ENCODE measurements around the gene P2RX7.

Gene P2RX7

DNA sequence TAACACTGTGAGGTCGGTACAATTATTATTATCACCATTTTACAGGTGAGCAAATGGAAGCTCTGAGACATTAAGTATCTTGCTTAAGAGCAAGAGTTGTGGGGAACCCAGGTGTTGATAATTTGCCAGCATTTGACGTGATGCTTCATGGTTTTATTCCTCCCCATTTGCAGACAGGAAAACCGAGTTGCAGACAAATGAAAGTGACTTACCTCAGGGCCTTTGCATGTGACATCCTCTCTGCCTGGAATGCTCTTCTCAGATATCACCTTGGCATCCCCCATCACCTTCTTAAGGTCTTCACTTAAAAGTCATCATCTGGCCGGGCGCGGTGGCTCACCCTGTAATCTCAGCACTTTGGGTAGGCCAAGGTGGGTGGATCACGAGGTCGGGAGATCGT, 21.0 kb upstream of the P2RX7 start:
- DNase-seq: no peak

DNA sequence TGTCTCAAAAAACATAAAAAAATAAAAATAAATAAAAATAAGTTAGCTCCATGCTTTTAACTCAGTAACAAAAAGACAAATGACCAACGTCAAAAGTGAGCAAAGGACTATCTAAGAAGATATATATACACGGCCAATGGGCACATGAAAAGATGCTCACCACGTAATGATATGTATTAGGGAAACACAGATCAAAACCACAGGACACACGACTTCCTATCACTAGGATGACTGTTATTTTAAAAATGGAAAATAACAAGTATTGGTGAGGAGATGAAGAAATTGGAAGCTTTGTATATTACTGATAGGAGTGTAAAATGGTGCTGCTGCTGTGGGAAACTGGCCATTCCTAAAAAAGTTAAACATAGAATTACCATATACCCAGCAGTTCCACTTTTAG, 20.2 kb upstream of the P2RX7 start:
- DNase-seq: no peak

DNA sequence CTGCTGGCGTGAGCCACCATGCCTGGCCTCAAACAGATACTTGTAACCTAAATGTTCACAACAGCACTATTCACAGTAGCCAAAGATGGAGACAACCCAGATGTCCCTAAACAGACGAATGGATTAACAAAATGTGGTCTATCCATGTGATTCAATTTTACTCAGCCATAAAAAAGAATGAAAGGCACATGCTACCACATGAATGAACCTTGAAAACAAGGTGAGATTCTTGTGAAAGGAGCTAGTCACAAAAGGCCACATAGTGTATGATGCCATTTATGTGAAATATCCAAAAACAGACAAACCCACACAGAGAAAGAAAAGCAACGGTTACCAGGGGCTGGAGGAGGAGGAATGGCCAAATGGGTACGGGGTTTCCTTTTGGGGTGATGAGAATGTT, 19.6 kb upstream of the P2RX7 start:
- no peak for DNase-seq

DNA sequence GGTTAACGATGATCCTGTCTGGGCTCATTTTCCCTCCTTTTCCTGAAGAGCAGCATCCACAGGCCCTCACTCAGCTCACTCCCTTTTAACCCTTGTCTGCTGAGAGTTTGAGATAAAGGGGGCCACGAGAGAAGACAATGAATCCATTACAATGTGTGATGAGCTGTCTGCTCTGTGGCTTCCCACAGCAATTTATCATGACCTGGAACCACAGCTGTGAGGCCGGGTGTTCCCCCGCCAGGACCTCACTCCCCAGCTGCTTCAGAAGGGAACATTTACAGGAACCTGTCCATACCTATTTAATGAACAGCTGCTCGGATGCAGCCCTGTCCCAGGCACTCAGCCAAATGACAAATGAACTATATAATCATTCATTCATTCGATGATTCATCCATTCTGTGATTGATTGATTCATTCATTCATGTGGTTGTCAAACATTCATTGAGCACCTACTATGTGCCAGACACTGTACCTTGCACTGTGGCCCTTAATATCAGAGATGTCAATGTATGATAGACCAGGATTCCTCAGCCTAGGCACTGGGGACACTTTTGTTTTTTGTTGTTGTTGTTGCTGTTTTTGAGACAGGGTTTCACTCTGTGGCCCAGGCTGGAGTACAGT, 18.5 kb upstream of the P2RX7 start:
- DNase-seq: no peak

DNA sequence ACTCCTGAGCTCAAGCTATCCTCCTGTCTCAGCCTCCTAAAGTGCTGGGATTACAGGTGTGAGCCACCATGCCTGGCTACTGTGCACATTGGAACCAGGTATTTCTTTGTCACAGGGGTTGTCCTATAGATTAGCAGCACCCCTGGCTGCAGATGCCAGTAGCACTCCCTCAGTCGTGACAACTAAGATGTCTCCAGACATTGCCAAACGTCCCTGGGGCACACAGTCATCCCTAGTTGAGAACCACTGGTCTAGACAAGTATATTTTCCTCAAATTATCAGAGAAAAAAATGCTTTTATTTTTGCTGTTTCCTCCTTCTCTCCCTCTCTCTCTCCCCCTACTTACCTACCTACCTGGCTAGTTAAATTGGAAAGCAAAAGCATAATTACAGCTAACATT, 17.9 kb upstream of the P2RX7 start:
- DNase-seq: no peak

DNA sequence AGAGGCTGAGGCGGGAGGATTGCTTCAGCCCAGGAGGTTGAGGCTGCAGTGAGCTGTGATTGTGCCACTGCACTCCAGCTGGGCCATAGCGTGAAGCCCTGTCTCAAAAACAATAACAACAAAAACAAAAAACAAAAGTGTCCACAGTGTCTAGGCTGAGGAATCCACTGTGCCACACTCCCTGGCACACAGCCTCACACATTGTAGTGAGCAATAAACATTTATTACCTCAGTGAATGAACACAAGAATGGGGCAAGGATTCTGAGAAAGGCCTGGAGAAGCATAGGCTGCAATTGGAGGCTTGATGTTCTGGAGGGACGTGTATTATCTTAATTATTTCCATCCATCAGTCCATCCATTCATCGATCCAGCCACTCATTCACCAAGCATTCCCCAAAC, 17.1 kb upstream of the P2RX7 start:
- no peak for DNase-seq

DNA sequence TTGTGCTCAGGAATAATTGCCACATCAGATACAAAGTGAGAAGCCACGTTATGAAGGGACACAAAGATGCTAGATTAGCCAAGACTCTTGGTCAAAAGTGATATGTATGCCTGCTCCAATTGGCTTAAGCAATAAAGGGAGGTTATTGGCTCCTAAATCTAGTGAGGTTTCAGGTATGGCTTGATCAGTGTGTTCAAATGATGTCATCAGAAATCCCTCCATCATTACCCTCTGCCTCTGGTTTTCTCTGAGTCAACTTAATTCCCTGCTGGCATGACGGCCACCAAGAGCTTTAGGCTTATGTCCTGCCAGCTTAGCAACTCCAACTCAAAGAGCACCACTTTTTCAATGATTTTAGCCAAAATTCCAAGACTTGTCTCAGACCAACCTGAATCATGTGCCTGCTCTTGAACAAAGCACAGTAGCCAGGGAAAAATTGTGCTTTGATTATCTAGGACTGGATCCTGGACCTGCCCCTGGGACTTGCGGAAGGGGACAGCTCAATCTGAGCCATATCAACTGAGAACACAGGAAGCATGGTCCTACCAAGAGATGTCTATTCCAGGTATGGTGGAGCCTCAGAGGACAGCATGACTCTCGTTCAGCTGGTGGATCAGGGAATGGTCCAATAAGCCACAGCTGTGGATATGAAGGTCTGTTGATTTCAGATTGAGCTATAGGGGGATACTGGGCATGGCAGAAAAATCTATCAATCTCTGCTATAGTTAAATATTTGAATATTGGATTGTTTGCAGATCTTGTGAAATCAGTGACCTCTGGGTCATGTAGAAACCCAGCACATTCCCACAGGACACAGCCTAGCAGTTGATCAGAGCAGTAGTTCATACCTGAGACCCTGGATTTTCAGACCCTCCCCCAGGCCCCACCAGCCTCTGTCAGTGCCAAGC, 16.1 kb upstream of the P2RX7 start:
- no peak for DNase-seq

DNA sequence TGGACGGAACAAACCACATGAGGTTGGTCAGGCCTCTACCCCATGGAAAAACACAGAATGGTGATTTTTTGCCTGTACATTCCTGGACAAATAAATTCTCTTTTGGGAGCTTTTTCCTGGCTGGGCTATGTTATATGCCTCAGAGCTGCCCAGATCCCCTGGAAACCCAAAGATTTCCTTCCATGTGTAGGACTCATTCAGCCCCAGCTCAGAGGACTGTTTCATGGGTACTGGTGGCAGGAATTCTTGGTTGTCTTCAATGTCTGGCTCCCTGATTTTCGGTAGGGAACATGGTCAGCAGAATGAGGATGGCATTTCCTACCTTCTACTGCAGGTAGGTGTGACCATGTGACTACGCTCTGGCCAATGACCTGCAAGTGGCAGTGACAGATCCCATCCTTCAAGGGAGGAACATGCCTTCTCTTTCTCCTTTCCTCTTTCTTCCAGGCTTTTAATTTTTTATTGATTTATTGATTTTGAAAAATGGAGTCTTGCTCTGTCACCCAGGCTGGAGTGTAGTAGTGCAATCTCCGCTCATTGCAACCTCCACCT, 15.4 kb upstream of the P2RX7 start:
- no peak for DNase-seq

DNA sequence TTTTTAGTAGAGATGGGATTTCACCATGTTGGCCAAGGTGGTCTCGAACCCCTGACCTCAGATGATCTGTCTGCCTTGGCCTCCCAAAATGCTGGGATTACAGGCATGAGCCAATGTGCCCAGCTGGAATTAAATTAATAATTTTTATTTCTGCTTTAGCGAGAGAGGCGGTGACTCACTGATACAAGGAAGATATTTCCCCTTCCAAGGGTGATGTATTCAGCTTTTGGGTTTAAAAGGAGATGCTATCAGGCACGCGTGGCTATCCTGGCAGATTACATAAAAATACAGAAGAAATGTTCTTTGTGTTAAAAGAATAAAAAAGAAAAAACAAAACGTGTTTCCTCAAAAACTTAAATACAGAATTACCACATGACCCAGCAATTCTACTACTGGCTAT, 12.4 kb upstream of the P2RX7 start:
- no peak for DNase-seq

DNA sequence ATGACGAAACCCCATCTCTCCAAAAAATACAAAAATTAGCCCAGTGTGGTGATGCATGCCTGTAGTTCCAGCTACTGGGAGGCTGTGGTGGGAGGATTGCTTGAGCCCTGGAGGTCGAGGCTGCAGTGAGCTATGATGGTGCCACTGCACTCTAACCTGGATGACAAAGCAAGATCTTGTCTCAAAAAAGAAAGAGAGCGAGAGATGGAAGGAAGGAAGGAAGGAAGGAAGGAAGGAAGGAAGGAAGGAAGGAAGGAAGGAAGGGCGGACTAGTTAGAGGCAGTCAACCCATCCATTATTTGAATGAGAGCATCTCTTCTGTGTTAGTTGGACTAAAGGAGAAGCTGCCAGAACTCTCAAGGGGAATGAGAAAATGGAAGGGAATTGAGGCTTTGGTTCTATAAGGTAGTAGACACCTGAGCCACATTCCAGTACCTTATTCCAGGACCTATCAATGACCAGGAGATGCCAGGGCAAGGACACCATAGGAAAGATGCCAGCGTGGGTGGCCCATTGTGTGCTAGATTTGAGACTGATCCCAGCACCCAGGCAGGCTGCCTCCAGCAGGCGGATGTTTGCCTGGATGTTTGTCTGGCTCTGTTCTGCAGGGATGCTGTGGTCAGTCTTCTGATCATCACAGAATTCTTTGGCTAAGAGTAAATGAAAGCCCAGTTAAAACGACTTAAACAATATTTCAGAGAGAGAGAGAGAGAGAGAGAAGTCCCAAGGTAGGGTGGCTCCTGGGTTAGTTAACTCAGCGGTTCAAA, 11.5 kb upstream of the P2RX7 start:
- no peak for DNase-seq

DNA sequence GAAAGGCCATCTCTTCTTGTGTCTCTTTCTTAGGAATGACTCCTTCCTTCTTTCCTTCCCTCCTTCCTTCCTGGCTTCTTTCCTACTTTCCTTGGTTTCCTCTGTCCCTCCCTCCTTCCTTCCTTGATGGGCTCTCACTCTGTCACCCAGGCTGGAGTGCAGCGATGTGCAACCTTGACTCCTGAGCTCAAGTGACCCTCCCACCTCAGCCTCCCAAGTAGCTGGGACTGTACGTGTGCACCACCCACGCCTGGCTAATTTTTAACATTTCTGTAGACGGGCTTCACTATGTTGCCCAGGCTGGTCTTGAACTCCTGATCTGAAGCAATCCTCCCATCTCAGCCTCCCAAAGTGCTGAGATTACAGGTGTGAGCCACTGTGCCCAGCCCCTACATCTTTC, 10.9 kb upstream of the P2RX7 start:
- DNase-seq: no peak

DNA sequence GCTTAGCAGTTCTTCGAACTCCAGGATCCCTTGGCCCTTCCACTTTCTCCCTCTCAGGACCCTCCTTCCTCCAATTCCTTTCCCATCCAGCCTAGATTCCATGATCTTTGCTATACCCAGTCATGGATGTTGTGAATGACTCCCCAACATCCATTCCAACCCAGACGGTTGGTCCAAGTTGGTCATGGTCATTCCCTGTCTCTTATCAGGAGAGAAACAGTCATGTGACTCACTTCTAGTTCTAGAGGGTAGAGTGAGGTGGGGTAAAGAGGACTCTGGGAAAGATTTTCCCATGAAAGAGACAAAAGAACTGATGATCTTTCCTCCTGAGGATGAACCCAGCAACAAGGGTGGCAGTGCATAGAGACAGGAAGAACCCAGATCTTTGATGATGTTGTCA, 9.2 kb upstream of the P2RX7 start:
- DNase-seq: no peak

DNA sequence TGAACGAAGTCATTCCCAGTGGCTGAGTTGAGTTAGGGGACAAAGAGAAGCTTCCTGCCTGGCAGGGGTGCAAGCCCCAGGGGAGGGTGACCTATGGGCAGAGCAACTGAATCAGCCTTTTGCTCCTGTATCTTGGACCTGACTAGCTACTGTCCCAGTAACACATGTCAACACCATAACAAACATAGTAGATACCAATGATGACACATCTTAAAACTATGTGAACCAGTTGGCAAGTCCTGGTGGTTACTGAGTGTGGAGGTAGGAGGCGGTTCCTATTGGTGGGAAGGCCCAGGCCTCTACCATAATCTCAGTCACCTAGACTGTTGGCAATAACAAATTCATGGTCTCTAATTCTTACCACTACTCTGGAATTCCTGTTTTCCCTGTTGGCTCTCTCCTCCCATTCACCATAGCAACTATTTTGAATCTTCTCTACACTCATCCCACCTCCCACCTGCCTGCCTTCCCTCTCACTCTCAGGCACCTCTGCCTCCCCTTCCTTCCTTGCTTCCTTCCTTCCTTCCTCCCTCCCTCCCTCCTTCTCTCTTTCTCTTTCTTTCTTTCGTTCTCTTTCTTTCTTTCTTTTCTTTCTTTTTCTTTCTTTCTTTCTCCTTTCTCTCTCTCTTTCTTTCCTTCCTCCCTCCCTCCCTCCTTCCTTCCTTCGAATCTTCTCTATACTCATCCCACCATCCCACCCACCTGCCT, 8.1 kb upstream of the P2RX7 start:
- no peak for DNase-seq

DNA sequence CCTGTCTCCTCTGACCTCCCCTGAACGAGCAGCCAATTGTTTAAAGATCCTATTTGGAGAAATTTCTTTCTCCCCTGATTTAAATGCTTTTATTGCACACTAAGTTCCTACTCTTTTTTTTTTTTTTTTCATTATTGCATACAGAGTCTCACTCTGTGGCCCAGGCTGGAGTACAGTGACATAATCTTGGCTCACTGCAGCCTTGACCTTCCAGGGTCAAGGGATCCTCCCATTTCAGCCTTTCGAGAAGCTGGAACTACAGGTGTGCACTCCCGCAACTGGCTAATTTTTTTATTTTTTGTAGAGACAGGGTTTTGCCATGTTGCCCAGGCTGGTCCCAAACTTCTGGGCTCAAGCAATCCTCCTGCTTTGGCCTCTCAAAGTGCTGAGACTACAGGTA, 5.2 kb upstream of the P2RX7 start:
- DNase-seq: no peak

DNA sequence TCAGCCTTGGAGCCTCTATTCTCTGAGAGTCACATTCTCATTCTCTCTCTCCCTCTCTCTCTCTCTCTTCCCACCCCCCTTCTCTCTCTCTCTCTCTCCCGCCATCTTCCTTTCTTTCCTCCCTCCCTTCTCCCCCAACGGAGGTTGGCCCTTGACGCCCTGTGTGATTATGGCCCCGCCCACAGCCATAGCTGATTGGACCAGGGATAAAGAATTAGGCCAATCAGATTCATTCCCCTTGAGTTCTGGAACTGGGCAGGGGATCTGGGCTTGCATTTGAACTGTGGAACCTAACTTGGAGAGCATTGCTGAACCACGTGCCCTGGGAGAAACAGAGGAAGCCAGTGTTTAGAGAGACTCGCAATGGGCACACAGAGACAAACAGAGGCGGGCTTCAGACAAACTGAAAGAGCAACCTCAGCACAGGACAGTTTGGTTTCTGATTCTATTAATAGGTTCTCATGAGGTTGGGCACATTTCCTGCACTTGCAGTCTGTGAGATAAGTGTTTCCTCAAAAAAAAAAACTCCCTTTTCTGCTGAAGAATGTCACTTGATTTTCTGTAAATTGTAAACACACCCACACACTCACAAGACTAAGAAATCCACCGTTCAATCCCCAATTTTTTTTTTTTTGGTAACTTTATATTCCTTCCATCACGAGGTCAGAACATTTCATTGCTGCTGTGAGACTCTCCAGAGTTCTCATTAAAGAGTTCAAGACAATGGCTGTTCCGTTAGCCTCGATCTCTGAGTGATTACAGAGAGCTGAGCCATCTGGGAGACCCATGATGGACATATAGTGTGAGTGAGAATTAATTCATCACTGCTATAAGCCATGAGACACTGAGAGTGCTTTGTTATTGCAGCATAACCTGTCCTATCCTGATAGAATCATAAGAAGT, 3.5 kb upstream of the P2RX7 start:
- DNase-seq: no peak

DNA sequence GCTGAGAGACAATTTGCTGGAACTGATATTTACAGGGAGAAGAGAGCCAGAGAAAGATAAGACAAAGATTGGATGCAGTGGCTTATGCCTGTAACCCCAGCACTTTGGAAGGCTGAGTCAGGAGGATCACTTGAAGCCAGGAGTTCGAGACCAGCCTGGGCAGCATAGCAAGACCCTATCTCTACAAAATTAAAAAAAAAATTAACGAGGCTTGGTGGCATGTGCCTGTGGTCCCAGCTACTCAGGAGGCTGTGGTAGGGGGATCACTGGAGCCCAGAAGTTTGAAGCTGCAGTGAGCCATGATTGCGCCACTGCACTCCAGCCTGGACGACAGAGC, 2.9 kb upstream of the P2RX7 start:
- no peak for DNase-seq

DNA sequence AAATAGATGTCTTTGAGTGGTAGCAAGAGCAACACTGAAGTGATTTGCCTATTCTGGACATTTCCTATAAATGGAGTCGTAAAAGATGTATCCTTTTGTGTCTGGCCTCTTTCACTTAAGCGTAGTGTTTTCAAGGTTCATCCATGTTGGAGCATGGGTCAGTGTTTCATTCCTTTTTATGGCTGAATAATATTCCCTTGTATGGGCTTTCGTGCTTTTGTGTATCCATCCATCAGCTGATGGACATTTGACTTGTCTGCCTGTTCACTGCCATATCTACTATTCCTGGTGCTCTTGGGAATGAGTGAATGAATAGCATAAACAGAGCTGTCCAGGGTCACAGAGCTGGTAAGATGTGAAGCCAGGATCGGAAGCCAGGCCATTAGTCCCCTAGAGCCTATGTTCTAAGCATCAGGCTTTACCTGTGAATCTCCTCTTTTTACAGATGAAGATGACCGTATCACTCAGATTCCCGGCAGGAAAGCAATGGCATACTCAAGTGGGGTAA, 1.8 kb upstream of the P2RX7 start:
- no peak for DNase-seq

DNA sequence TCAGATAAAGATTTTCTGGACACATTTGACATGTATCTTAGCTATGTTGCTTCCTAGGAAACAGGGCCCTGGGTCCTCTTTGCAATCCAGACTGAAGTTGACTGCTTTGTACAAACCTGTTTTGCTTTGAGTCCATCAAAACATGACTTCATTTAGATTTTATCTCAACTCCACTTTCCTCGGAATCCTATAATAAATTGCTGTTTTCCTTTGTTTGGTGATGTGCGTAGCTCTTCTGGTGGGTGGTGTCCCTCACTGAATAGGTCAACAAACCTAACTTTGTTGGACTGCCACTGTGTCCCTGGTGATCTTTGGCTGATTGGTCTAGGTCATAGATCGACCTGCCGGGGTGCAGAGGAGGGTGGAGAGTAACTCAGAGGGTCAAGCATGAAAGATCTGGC, 735 bp upstream of the P2RX7 start:
- no peak for DNase-seq

DNA sequence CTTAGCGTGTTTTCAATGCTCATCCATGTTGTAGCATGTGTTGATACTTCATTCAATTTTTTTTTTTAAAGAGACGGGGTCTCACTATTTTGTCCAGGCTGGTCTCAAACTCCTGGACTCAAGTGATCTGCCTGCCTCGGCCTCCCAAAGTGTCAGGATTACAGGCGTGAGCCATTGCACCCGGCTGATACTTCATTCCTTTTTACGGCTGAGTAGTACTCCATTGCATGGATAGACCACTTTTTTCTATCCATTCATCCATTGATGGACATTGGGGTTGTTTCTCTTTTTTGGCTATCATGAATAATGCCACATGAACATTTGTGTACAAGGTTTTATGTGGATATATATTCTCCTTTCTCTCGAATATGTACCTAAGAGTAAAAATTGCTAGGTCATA, 1.2 kb downstream of the P2RX7 start:
- no peak for DNase-seq

DNA sequence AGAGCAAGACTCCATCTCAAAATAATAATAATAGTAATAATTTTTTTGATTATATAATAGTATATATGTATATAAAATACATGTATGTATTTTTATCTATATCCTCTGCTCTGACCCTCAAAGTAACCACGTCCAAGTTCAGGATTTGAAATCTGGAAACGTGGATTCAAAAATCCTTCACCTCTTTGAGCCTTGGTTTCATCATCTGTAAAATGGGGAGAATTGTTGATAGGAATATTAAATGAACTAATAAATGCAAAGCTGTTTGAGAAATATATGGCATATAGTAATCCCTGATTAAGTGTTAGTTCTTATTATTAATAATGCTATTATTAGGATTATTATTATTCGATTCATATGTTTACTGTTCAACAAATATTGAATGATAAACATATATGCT, 2.6 kb downstream of the P2RX7 start:
- no peak for DNase-seq

DNA sequence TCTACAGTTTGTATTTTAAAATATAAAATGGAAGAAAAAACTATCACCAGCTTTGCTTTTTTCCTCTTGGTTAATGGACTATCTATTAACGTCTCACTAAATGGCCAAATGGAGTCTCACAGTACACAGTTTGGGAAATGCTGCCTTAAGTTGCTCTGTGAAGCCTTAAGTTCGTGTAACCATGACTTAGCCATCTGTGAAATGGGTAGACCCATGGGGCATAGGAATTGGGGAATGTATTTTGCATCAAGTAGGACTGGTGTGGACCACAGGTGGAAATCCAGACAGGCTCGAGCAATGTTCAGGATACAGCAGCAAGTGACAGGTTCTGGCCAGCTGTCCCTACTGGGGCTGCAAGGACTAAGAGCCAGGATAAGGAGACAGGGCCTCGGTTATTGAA, 4.8 kb downstream of the P2RX7 start:
- no peak for DNase-seq

DNA sequence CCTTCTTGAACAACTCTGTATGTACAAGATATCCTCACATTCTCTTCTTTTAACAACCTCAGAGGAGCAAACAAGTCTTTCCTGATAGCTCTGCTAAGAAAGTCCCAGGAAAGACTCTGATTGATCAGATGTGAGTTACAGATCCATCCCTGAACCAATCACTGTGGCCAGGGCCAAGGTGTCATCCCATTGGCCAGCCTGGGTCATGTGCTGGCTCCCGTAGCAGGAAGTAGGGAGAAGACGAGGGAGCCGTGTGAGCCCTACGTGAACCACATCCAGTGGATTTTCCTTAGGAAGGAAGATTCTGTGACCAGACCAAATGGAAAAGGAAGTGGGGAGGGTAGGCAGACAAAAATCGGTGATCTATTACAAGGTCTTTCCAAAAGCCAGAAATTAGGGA, 5.6 kb downstream of the P2RX7 start:
- no peak for DNase-seq

Data from NCI-H187 (cell line).